Upper lobe of left lung (tissue), 6 donors: ENCODE results near the gene PNCK. TPM values are rescaled to one million over a fixed set of nuclear protein-coding genes. Genes with fewer than 3 reads are reported as not detected.

Experiments
- ATAC-seq, 2 donors: fragments of 200-7000 bp; cut with Tn5 transposase; one replicate each; pipeline ENCODE4 v1.9.1; 2022; ENCODE audit warnings: mild to moderate bottlenecking in 2 of 2, moderate library complexity in 2 of 2; ENCODE audit not compliant: low FRiP score in 2 of 2
- DNase-seq, 2 donors: peaks; one replicate each; pipeline ENCODE4 v3.0.0-alpha.2; 2019 to 2020
- H3K27ac ChIP-seq, 4 donors: fragments of 200-600 bp; sonication (generic); one replicate each; pipeline ENCODE4 v1.5.1; 2016 to 2019
- H3K27me3 ChIP-seq, 4 donors: fragments of 200-600 bp; sonication (generic); one replicate each; pipeline ENCODE4 v1.5.1; 2017 to 2019
- H3K36me3 ChIP-seq, 4 donors: fragments of 200-600 bp; sonication (generic); one replicate each; pipeline ENCODE4 v1.5.1; 2016 to 2019
- H3K4me1 ChIP-seq, 4 donors: fragments of 200-600 bp; sonication (generic); one replicate each; pipeline ENCODE4 v1.5.1; 2018 to 2019
- H3K4me3 ChIP-seq, 4 donors: fragments of 200-600 bp; sonication (generic); one replicate each; pipeline ENCODE4 v1.5.1; 2017 to 2019; ENCODE audit warnings: mild to moderate bottlenecking in 2 of 4, moderate library complexity in 1 of 4
- H3K9me3 ChIP-seq, 4 donors: fragments of 200-600 bp; sonication (generic); one replicate each; pipeline ENCODE4 v1.5.1; 2018 to 2019
- CTCF ChIP-seq, 6 experiments: fragments of 450-650 bp in 4 of 6; fragments of 200-600 bp in 2 of 6; sonication (generic) in 2 of 6; IDR thresholded peaks; one replicate each; pipeline ENCODE4 v1.5.1; 2016 to 2019; ENCODE audit warnings: antibody characterized with exemption in 6 of 6
- EP300 ChIP-seq, 4 donors: sonication (generic); formaldehyde crosslinking; IDR thresholded peaks; one replicate each; pipeline ENCODE4 v1.5.1; 2017; ENCODE audit warnings: antibody characterized with exemption in 4 of 4, control low read depth in 2 of 4
- POLR2A ChIP-seq, 4 donors: fragments of 450-650 bp; IDR thresholded peaks; one replicate each; pipeline ENCODE4 v1.5.1; 2016 to 2017; ENCODE audit warnings: antibody characterized with exemption in 4 of 4, mild to moderate bottlenecking in 2 of 4
- POLR2AphosphoS5 ChIP-seq, 2 donors: sonication (generic); formaldehyde crosslinking; IDR thresholded peaks; one replicate each; pipeline ENCODE4 v1.5.1; 2017; ENCODE audit warnings: antibody characterized with exemption in 2 of 2
- WGBS, 2 donors: methylation state at CpG; one replicate each; pipeline ENCODE4 v1.1.5; 2017 to 2018; 5-methylcytosine and 5-hydroxymethylcytosine counted together
- total RNA-seq, 6 donors: library from RNA; depleted of rRNA in 4 of 6; stranded (reverse); fragments of >200 nt in 4 of 6; gene quantifications; one replicate each; pipeline versions ENCODE4 v1.1.0 to v1.2.1, GENCODE V29; 2016 to 2021
- donor health status: DM: no; HTN: no; CAD: no; lungs with moderate emphysema.
- donor health status: DM: no; HTN: yes; CAD: no; lungs with severe emphysema.

Gene PNCK
- total RNA-seq, 6 donors from 2014 or later, result 0.47 to 5.2 TPM; not detected in 4

GRCh38 chrX:153643431-153644351 is 29.9 kb downstream of the PNCK start:
- H3K36me3 ChIP-seq, result no peaks in the 10 kb centered on the region
- H3K4me3 ChIP-seq, result no peak overlapping the region
- H3K4me1 ChIP-seq, result peaks cover 6 to 49% (median 21%) of the 10 kb centered on the region in 4 donors
- no peak for ATAC-seq
- no peak for DNase-seq
- H3K27me3 ChIP-seq, result peaks cover 0 to 65% (median 9%) of the 10 kb centered on the region in 4 donors
- peaks cover 0 to 6% (median 0%) of the 10 kb centered on the region in 4 donors for H3K9me3 ChIP-seq
- H3K27ac ChIP-seq, result no peak overlapping the region
- TF ChIP-seq CTCF (IDR thresholded peaks at IDR 0.05) (peak in 1 of 6 experiments; percentile 22), POLR2AphosphoS5 (IDR thresholded peaks at IDR 0.05) (no peak)
- 2 to 49% methylated on average over 10 to 70 of the region's 84 CpGs for WGBS, 2 donors

GRCh38 chrX:153642655-153643430 is 30.8 kb downstream of the PNCK start:
- 33% methylated on average over 43 of the region's 48 CpGs; no CpG with 5 or more reads in 1 of the 2 donors for WGBS, 2 donors
- Histone ChIP-seq H3K4me3 (peak overlapping the region in 2 of 4 donors; percentile 21 to 30), H3K27me3 (peaks cover 0 to 57% (median 8%) of the 10 kb centered on the region in 4 donors), H3K9me3 (peaks cover 0 to 4% (median 0%) of the 10 kb centered on the region in 4 donors), H3K36me3 (no peaks in the 10 kb centered on the region), H3K27ac (no peak overlapping the region), H3K4me1 (peaks cover 3 to 46% (median 21%) of the 10 kb centered on the region in 4 donors)
- ATAC-seq (no peak), DNase-seq (no peak)
- TF ChIP-seq CTCF (IDR thresholded peaks at IDR 0.05) (no peak), EP300 (IDR thresholded peaks at IDR 0.05) (no peak), POLR2A (IDR thresholded peaks at IDR 0.05) (no peak), POLR2AphosphoS5 (IDR thresholded peaks at IDR 0.05) (no peak)

- 26% methylated on average over 46 of the region's 62 CpGs; no CpG with 5 or more reads in 1 of the 2 donors for WGBS, 2 donors
- ATAC-seq, result no peak
- Histone ChIP-seq H3K36me3 (no peaks in the 10 kb centered on the region), H3K27me3 (peaks cover 0 to 50% (median 5%) of the 10 kb centered on the region in 4 donors), H3K4me3 (peak overlapping the region in 3 of 4 donors; percentile 6 to 30 (median 21)), H3K9me3 (peaks cover 0 to 3% (median 0%) of the 10 kb centered on the region in 4 donors), H3K4me1 (peaks cover 0 to 39% (median 18%) of the 10 kb centered on the region in 4 donors), H3K27ac (no peak overlapping the region)
- no peak for DNase-seq
- no peak for TF ChIP-seq POLR2A (IDR thresholded peaks at IDR 0.05)
- no peak for TF ChIP-seq EP300 (IDR thresholded peaks at IDR 0.05)
- no peak for TF ChIP-seq CTCF (IDR thresholded peaks at IDR 0.05)
- TF ChIP-seq POLR2AphosphoS5 (IDR thresholded peaks at IDR 0.05), result no peak
Observed at GRCh38 chrX:153642051-153642654, 31.5 kb downstream of the PNCK start.

GRCh38 chrX:153641627-153642026 is 32.0 kb downstream of the PNCK start:
- no peak overlapping the region for H3K27ac ChIP-seq
- peaks cover 0 to 3% (median 0%) of the 10 kb centered on the region in 4 donors for H3K9me3 ChIP-seq
- no peak for DNase-seq
- H3K36me3 ChIP-seq, result no peaks in the 10 kb centered on the region
- ATAC-seq, result no peak
- WGBS, 2 donors, result 30% methylated on average over 8 of the region's 8 CpGs; no CpG with 5 or more reads in 1 of the 2 donors
- peaks cover 0 to 34% (median 15%) of the 10 kb centered on the region in 4 donors for H3K4me1 ChIP-seq
- peaks cover 0 to 45% (median 5%) of the 10 kb centered on the region in 4 donors for H3K27me3 ChIP-seq
- no peak overlapping the region for H3K4me3 ChIP-seq
- no peak for TF ChIP-seq POLR2A (IDR thresholded peaks at IDR 0.05)
- no peak for TF ChIP-seq CTCF (IDR thresholded peaks at IDR 0.05)
- no peak for TF ChIP-seq EP300 (IDR thresholded peaks at IDR 0.05)
- no peak for TF ChIP-seq POLR2AphosphoS5 (IDR thresholded peaks at IDR 0.05)
